ENCODE data around the gene PMM1.

DNA sequence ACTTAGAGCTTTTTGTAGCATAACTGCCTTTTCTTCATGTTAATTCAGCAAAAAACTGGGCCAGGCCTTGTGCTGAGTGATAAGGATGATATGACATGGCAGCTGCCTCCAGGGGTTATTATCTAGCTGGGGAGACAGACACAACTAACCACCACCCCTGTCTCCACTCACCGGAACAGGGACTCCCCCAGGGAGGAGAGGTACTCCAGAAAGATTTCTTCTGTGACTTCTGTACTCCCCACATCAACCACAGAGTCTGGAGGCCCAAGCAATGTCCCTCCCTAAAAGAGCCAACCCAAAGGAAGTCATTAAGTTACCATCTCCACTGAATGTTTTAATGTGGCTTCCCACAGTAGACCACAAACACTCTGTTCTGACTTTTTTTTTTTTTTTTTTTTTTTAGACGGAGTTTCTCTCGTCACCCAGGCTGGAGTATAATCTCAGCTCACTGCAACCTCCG, 14.3 kb upstream of the PMM1 start:
- no peak for TF ChIP-seq CTCF (IDR thresholded peaks at IDR 0.05)
- no peak for TF ChIP-seq POLR2A (IDR thresholded peaks at IDR 0.05)

Data from adrenal gland (tissue), 5 donors.